ENCODE results near the gene CCDC91.

- TF ChIP-seq, protein P1, sequence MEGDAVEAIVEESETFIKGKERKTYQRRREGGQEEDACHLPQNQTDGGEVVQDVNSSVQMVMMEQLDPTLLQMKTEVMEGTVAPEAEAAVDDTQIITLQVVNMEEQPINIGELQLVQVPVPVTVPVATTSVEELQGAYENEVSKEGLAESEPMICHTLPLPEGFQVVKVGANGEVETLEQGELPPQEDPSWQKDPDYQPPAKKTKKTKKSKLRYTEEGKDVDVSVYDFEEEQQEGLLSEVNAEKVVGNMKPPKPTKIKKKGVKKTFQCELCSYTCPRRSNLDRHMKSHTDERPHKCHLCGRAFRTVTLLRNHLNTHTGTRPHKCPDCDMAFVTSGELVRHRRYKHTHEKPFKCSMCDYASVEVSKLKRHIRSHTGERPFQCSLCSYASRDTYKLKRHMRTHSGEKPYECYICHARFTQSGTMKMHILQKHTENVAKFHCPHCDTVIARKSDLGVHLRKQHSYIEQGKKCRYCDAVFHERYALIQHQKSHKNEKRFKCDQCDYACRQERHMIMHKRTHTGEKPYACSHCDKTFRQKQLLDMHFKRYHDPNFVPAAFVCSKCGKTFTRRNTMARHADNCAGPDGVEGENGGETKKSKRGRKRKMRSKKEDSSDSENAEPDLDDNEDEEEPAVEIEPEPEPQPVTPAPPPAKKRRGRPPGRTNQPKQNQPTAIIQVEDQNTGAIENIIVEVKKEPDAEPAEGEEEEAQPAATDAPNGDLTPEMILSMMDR (IDR thresholded peaks at IDR 0.05; ENCODE audit: insufficient read depth, low read length), result no peak
- no peak for TF ChIP-seq POLR2AphosphoS5 (IDR thresholded peaks at IDR 0.05; ENCODE audit: low read depth)
- TF ChIP-seq SPI1 (IDR thresholded peaks at IDR 0.05; ENCODE audit: borderline replicate concordance, low read depth), result no peak
- TF ChIP-seq, protein P2, sequence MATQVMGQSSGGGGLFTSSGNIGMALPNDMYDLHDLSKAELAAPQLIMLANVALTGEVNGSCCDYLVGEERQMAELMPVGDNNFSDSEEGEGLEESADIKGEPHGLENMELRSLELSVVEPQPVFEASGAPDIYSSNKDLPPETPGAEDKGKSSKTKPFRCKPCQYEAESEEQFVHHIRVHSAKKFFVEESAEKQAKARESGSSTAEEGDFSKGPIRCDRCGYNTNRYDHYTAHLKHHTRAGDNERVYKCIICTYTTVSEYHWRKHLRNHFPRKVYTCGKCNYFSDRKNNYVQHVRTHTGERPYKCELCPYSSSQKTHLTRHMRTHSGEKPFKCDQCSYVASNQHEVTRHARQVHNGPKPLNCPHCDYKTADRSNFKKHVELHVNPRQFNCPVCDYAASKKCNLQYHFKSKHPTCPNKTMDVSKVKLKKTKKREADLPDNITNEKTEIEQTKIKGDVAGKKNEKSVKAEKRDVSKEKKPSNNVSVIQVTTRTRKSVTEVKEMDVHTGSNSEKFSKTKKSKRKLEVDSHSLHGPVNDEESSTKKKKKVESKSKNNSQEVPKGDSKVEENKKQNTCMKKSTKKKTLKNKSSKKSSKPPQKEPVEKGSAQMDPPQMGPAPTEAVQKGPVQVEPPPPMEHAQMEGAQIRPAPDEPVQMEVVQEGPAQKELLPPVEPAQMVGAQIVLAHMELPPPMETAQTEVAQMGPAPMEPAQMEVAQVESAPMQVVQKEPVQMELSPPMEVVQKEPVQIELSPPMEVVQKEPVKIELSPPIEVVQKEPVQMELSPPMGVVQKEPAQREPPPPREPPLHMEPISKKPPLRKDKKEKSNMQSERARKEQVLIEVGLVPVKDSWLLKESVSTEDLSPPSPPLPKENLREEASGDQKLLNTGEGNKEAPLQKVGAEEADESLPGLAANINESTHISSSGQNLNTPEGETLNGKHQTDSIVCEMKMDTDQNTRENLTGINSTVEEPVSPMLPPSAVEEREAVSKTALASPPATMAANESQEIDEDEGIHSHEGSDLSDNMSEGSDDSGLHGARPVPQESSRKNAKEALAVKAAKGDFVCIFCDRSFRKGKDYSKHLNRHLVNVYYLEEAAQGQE (IDR thresholded peaks at IDR 0.05; ENCODE audit: insufficient replicate concordance, low read depth), result no peak
- no peak for TF ChIP-seq GABPA (IDR thresholded peaks at IDR 0.05; ENCODE audit: low read depth)
Measured at GRCh38 chr12:28500373-28501024, 310.2 kb downstream of the CCDC91 start.
